DMS79 treated with DMSO at 0.1 percent for 48 hours (cell line): Measurements from ENCODE around the gene AMMECR1.

ENCODE experiments used
- DNase-seq: peaks from one replicate; lab custom pipeline; 2025; lab: John Stamatoyannopoulos, UW

The AMMECR1 gene

DNA sequence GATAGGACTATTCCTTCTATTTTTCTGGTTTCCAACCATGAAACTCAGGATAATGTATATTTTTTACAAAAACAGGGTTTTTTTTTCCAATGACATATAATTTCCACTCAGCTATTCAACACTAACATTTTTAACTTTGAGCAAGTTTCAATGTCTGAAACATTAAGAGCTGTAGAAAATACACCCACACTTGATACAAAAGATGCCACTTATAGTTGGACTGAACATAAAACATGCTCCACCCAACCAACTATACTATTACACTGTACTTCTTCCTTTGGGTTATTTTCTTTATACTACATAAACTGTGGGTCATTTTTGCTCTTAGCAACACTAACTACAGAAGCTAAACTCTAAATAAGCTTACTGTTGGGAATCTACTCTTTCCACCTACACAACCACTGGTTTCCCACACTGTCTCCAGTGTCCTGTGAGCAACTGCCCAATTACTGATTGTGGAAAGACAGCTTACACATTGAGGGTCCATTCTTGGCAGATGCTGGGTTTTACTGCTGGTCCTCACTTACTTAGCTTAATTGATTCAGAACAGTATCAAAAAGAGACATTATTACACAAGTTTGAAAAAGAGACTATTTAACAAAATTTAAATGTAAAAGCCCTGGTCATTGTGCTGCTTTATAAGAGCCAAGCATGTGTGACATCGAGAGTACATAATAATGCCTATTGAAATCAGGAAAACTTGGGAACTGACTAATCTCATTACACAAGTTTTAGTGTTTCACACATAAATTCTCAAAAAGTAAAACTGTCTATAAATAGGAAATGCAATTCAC lies 6.3 kb downstream of the AMMECR1 start:
- DNase-seq: no peak

GRCh38 chrX:110310896-110311295 lies 7.0 kb downstream of the AMMECR1 start:
- DNase-seq: peak; percentile 39

DNA sequence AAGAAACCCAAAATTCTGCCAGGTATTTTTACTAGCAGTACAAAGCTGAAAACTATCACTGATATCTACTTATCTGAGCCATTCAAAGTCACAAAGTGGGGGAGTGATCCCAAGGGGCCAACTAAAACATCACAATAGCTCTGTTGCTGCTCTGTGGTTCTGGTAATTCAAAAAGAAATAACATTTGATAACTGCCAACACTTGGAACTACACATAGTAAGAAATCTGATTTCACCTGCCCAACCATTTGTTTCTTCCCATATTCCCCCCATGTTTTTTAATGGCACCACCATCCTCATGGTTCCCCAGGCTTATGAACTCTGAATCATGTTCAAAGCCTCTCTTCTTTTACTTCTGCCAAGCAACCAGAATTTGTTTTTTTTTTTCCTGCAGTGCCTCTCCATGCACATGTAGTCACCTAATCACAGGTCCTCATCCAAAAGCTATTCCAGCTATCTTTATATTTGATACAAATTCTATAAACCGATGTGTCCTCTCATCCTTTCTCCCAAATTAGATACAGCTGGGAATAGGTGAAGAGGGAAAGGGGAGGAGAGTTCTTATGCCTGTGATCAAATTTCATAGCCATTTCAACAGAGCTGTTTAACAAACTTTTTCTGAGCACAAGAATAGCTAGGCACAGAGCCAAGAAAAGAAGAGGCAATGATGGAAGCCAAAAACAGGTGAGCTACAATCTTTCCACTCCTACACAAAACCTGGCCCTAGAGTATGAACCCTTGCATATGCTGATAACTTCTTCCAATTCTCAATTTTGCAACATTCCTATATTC lies 7.7 kb downstream of the AMMECR1 start:
- peak; percentile 79 for DNase-seq

DNA sequence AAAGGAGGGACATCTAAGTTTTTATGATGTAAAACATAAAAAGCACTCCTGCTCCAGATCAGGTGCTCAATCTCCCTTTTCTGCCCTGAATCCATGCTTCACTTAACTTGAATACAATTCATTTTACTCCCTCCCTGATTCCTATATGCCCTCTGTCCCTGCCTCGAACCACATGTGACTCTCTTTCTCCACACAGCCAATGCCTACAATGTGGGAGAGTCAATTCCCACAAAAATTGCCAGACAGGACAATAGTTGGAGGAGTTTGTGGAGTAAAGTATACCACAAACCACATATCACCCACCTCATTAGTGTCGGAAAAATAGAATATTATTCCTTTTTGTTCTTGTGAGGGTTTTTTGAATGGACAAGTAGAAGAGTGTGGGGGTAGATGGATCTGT lies 9.7 kb downstream of the AMMECR1 start:
- peak; percentile 29 for DNase-seq

DNA sequence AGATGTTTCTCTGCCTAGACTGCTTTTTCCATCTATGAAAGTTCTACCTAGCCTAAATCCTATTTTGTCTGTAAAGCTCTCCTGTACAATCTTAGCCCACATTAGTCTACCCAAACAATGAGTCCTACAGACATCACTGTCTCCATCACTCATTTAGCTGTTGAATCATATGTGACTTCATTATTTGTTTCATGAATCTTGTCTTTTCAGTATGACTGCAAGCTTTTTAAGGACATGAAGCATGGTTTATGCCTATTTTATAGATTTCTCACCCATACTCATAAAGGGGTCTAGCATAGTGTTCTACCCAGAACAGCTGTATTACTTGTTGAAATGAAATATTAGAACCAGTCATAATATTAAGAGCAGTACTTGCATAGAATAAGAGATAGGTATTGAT lies 13.0 kb downstream of the AMMECR1 start:
- DNase-seq: no peak

DNA sequence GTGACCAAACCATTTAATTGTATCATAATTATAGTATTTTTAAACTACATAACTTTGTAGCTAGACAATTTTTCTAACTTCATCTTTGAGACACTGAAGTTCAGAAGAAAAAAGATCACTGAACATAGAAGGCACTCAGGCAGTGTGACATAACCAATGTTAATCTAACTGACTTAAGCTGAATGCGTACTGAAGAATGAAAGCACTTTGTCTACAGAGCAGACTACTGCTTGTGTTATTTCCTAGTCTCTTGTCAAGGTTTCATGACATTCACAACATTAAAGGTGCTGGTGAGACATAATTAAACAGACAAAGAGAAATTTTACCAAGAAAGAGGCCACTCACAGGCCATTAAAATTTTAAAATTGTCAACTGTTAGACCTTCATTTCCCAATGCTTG lies 13.5 kb downstream of the AMMECR1 start:
- DNase-seq: no peak

- DNase-seq: no peak
Measured at GRCh38 chrX:110302975-110303374, 14.9 kb downstream of the AMMECR1 start.

DNA sequence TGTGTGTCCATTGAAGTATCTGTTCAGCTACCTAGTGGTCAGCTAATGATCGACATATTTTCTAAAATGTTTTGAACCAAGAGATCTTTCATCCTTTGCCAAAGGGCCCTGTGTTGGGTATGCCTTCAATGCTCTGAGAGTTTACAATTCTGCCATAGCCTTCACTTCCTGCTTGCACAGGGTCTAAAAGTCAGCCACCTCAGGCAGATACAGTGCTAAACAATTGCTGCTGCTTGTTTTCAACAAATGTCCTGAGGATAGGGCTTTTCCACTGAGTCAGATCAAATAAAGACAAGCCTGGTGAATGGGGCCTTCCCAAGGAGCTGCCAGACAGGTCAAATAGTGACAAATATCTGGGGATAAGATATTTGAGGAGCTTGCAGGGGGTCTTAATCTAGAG lies 16.7 kb downstream of the AMMECR1 start:
- DNase-seq: no peak

DNA sequence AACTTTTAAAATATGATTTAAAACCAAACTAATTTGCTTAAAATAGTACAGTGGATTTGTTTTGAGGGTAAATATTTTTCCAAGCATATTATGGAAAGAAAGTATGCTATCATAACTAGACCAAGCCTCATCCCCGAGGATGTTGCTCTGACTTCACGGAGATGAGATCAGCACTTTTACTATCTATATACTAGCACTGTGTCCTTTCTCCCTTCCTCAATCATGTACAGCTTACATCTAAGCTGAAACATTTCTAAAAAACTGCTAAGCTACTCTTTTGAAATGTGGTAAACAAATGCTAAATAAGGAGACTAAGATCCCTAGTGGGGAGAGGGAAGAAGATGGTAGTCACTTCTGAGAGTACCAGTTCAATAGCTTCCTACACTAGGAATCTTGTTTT lies 23.8 kb downstream of the AMMECR1 start:
- DNase-seq: no peak

DNA sequence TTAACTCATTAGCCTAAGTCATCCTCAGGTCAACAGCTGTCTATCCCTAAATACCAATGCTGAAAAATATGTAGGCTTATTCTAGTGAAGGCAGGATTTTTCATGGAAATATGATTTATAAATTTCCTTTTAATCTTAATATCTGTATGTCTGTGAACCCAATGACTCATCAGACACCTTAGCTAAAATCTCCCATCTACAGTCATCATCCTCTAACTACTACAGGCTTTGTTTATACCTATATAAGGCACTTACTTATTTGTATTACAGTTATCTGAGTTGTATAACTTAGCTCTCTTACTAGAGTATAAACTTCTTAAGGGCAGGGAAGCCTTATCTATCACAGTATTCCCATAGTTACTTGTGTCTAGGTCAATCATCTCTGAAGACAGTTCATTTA lies 24.2 kb downstream of the AMMECR1 start:
- no peak for DNase-seq

GRCh38 chrX:110287605-110288004 lies 30.3 kb downstream of the AMMECR1 start:
- DNase-seq: no peak

DNA sequence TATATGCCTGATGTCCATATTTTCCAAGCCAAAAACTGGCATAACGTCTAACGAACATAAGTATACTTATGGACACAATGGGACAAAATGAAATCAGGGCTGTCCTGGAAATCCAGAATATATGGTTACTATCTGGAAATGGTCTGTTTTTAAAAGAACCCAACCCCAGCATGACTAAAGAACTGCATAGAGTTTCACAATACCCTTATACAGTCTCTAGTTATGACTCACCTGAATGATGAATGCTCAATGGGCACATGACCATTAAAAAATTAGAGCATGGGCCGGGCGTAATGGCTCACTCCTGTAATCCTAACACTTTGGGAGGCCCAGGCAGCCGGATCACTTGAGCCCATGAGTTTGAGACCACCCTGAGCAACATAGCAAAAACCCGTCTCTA lies 31.8 kb downstream of the AMMECR1 start:
- no peak for DNase-seq

- DNase-seq: no peak
Measured at GRCh38 chrX:110284159-110284558, 33.7 kb downstream of the AMMECR1 start.

GRCh38 chrX:110282922-110283321 lies 35.0 kb downstream of the AMMECR1 start:
- DNase-seq: no peak

GRCh38 chrX:110281377-110281776 lies 36.5 kb downstream of the AMMECR1 start:
- peak; percentile 37 for DNase-seq

DNA sequence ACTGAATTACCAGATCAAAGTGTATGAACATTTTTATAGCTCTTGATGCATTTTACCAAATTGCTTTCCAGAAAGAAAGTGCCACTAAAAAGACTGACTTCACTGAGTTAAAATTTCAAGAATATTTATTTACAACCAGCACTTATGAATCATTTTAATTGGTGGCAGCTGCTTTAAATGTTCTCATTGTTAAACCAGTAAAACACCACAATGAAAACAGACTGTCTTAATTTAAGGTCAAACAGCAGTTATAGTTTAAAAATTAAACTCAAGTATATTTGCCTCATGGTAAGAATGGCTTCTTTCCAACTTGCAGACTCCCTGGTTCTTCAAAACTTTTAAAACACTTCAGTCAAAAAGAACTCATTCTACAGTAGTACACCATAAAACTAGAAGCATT lies 36.9 kb downstream of the AMMECR1 start:
- DNase-seq: peak; percentile 90

DNA sequence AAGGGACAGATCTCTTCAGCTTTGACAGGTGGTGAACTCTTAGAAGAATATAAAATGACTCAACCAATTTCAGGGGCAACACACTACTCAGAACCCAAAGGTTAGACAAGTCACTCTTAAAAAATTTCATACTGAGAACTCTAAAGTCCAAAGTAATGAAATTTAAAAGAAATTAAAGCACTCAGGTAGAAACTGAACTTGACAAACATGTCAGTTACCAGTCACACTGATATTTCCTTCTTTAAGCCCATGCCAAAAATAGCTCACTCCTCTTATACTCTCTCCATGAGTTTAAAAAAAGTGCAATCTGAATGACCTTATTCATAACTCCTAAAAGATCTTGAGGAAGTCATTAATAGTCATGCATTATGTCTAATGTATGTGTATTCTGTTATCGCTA lies 40.3 kb downstream of the AMMECR1 start:
- no peak for DNase-seq

DNA sequence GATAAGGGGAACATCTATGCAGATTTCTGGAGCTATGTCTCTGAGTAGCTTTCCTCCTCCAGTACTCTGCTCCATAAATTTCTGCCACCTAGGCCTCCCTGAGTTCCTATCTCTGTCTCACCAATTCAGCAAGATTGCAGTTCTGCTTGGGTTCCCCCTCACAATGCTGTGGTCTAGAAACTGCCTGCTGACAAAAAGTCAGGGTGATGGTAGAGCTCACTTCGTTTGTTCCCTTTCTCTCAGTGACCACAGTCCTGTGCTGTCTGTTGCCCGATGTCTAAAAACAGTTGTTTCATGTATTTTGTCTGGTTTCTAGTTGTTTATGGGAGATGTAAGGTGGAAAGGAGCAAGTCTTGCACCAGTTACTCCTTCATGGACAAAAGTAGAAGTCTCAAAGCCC lies 41.1 kb downstream of the AMMECR1 start:
- DNase-seq: no peak

- no peak for DNase-seq
Measured at GRCh38 chrX:110268886-110269285, 49.0 kb downstream of the AMMECR1 start.

DNA sequence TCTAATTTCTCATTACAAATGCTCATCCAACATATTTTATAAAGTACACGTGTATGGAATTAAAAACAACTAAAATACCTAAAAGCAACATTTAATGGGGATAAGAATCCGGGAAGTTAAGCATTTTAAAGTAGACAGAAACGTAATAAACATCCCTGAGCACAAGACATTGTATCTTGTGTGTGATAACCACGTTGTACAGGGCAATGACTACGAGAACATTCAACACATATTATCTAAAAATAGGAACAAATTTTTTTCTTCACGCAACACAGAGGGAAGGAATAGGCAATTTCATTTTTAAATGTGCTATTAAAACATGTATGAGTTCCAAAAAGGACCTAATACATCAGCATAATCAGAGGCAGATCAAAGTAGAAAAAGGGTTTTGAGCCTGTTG lies 49.5 kb downstream of the AMMECR1 start:
- DNase-seq: no peak

DNA sequence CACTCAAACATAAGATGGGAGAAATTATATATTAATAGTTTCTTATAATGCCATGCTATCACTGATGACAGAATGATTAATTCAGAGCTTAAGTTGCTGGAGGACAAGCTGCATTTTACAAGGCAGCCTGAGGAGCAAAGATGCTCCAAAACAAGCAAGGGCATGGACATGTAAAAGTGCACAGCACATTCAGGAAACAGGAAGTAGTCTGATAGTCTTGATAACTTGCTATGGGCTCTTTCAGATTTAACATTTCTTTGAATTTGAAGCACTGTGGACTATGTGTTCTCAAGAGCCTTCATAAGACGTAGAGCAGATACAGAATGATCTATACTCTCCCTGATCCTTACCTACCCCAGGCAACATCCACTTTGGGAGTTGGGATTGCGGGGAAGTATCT lies 50.0 kb downstream of the AMMECR1 start:
- DNase-seq: no peak

GRCh38 chrX:110265661-110266060 lies 52.2 kb downstream of the AMMECR1 start:
- DNase-seq: no peak

DNA sequence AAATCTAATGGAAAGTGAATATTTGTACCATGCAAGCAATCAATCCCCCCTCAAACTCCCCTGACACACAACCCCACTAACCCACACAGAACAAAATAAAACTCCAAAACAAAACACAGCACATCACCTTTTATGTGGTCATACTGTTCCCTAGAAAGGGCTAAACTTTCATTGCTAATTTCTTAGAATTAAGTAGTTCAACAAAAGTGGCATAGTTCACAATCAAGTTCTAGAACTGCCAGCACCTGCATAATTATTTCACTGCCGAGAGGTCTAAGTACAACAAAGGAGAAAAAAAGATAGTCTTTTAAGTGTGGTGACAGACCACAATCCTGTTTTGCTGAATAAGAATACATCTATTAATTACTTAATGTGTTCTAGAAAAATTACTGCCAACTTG lies 58.8 kb downstream of the AMMECR1 start:
- DNase-seq: no peak

DNA sequence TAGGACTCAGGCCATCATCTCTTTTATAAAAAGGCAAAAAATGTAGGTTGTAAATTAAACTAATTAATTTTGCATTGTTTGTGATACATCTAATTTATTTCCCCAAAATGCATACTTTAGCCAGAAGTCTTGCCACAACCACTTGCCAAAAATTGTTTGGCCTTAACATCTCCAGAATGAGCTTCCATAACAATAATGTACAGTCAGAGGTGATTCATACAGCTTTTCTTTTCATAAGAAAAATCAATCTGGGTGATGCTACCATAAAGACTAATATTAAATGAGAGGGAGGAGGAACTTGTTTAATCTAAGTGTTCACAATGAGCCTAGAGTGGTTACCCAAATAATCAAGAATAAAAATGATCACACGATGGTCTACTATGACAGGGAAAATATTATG lies 59.3 kb downstream of the AMMECR1 start:
- DNase-seq: no peak
